ENCODE measurements around the gene TMEM179. TPM values are rescaled to one million over a fixed set of nuclear protein-coding genes. Genes with fewer than 3 reads are reported as not detected.
A peak's percentile ranks its signal among the peaks of the same experiment; 100 is the strongest.
"Not testable (repeated sequence)": the region's sequence is repeated elsewhere in the genome, so short reads cannot be mapped to it uniquely, and the experiment has no call there.

TMEM179 gene
- total RNA-seq (2014; rRNA removed; shearing (Covaris generic)), result not detected in 2 replicates

GRCh38 chr14:104604458-104605449, at the start of gene TMEM179:
Gene TMEM179, minus strand, starts transcription at chr14:104604772. Its CDS starts 31 bp downstream, at chr14:104604741.
- DNase-seq (ENCODE audit: low read depth), result no peak

GRCh38 chr14:104654119-104654518, 49.5 kb upstream of the TMEM179 start:
- no peak for DNase-seq (ENCODE audit: low read depth)

- not testable (repeated sequence) for DNase-seq (ENCODE audit: low read depth)
Observed at GRCh38 chr14:104653130-104653920, 48.8 kb upstream of the TMEM179 start.

GRCh38 chr14:104652386-104652785, 47.8 kb upstream of the TMEM179 start:
- DNase-seq (ENCODE audit: low read depth), result no peak

GRCh38 chr14:104651876-104652260, 47.3 kb upstream of the TMEM179 start:
- no peak for DNase-seq (ENCODE audit: low read depth)

- no peak for DNase-seq (ENCODE audit: low read depth)
Observed at GRCh38 chr14:104650981-104651875, 46.7 kb upstream of the TMEM179 start.

- DNase-seq (ENCODE audit: low read depth), result peak; percentile 33
Observed at GRCh38 chr14:104650057-104650980, 45.7 kb upstream of the TMEM179 start.

- no peak for DNase-seq (ENCODE audit: low read depth)
Observed at GRCh38 chr14:104647467-104648043, 43.0 kb upstream of the TMEM179 start.

GRCh38 chr14:104644656-104645378, 40.2 kb upstream of the TMEM179 start:
- DNase-seq (ENCODE audit: low read depth), result no peak

GRCh38 chr14:104644091-104644635, 39.6 kb upstream of the TMEM179 start:
- no peak for DNase-seq (ENCODE audit: low read depth)

GRCh38 chr14:104643306-104643705, 38.7 kb upstream of the TMEM179 start:
- no peak for DNase-seq (ENCODE audit: low read depth)

- DNase-seq (ENCODE audit: low read depth), result no peak
Observed at GRCh38 chr14:104642540-104642868, 37.9 kb upstream of the TMEM179 start.

- no peak for DNase-seq (ENCODE audit: low read depth)
Observed at GRCh38 chr14:104641753-104642539, 37.4 kb upstream of the TMEM179 start.

GRCh38 chr14:104640681-104641080, 36.1 kb upstream of the TMEM179 start:
- DNase-seq (ENCODE audit: low read depth), result no peak

- peak; percentile 25 for DNase-seq (ENCODE audit: low read depth)
Observed at GRCh38 chr14:104639885-104640548, 35.4 kb upstream of the TMEM179 start.

GRCh38 chr14:104639471-104639870, 34.9 kb upstream of the TMEM179 start:
- no peak for DNase-seq (ENCODE audit: low read depth)

- DNase-seq (ENCODE audit: low read depth), result no peak
Observed at GRCh38 chr14:104638927-104639450, 34.4 kb upstream of the TMEM179 start.

All from RPMI7951 (cell line).